Skeletal muscle tissue (tissue), 4 donors: Measurements from ENCODE around the gene HNMT. TPM values are rescaled to one million over a fixed set of nuclear protein-coding genes. Genes with fewer than 3 reads are reported as not detected.

ENCODE experiments used
- H3K27ac ChIP-seq: one replicate; pipeline ENCODE4 v1.7.0; 2013; ENCODE audit warnings: mild to moderate bottlenecking, low read depth, low read length, inconsistent platforms
- H3K27me3 ChIP-seq, 3 donors: one replicate each; pipeline ENCODE4 v1.7.0; 2013; ENCODE audit warnings: low read length in 3 of 3; ENCODE audit not compliant: control insufficient read depth in 3 of 3, insufficient read depth in 3 of 3
- H3K36me3 ChIP-seq, 3 donors: one replicate each; pipeline ENCODE4 v1.7.0; 2013; ENCODE audit warnings: low read length in 3 of 3; ENCODE audit not compliant: control insufficient read depth in 3 of 3, insufficient read depth in 3 of 3
- H3K4me1 ChIP-seq, 3 donors: one replicate each; pipeline ENCODE4 v1.7.0; 2013; ENCODE audit warnings: low read length in 3 of 3, mild to moderate bottlenecking in 3 of 3; ENCODE audit not compliant: control insufficient read depth in 3 of 3, insufficient read depth in 3 of 3
- H3K4me3 ChIP-seq, 3 donors: one replicate each; pipeline ENCODE4 v1.7.0; 2013; ENCODE audit warnings: low read length in 3 of 3
- H3K9ac ChIP-seq, 3 donors: one replicate each; pipeline ENCODE4 v1.7.0; 2013; ENCODE audit warnings: low read length in 3 of 3, mild to moderate bottlenecking in 3 of 3, moderate library complexity in 2 of 3, low read depth in 1 of 3
- H3K9me3 ChIP-seq, 3 donors: one replicate each; pipeline ENCODE4 v1.7.0; 2013; ENCODE audit warnings: low read length in 3 of 3; ENCODE audit not compliant: control insufficient read depth in 3 of 3
- total RNA-seq: library from RNA; depleted of rRNA; stranded (reverse); fragments of >200 nt; gene quantifications from one replicate; pipeline ENCODE4 v1.2.3, GENCODE V29; 2014
- donor health status: Osteomylitis.

HNMT gene
- total RNA-seq, 1 donor from 2014 or later: 43.3 TPM

GRCh38 chr2:137959166-137959565, 5.1 kb upstream of the HNMT start:
- Histone ChIP-seq H3K36me3 (no peaks in the 10 kb centered on the region), H3K27me3 (no peaks in the 10 kb centered on the region), H3K27ac (no peak overlapping the region), H3K4me3 (no peak overlapping the region), H3K9me3 (no peaks in the 10 kb centered on the region), H3K9ac (no peak overlapping the region), H3K4me1 (peaks cover 4 to 5% (median 5%) of the 10 kb centered on the region in 3 donors)

- no peak overlapping the region for H3K9ac ChIP-seq
- no peak overlapping the region for H3K4me3 ChIP-seq
- H3K27me3 ChIP-seq: no peaks in the 10 kb centered on the region
- peaks cover 4 to 9% (median 7%) of the 10 kb centered on the region in 3 donors for H3K4me1 ChIP-seq
- H3K36me3 ChIP-seq: no peaks in the 10 kb centered on the region
- no peaks in the 10 kb centered on the region for H3K9me3 ChIP-seq
- H3K27ac ChIP-seq: no peak overlapping the region
Measured at GRCh38 chr2:137960223-137960622, 4.0 kb upstream of the HNMT start.

- H3K36me3 ChIP-seq: no peaks in the 10 kb centered on the region
- H3K4me3 ChIP-seq: no peak overlapping the region
- no peak overlapping the region for H3K27ac ChIP-seq
- H3K4me1 ChIP-seq: peaks cover 4 to 9% (median 7%) of the 10 kb centered on the region in 3 donors
- H3K9ac ChIP-seq: no peak overlapping the region
- H3K9me3 ChIP-seq: no peaks in the 10 kb centered on the region
- H3K27me3 ChIP-seq: no peaks in the 10 kb centered on the region
Measured at GRCh38 chr2:137961602-137962001, 2.7 kb upstream of the HNMT start.

GRCh38 chr2:137963535-137964065, 673 bp upstream of the HNMT start:
- Histone ChIP-seq H3K4me3 (peak overlapping the region in 2 of 3 donors; percentile 63 to 91), H3K27me3 (no peaks in the 10 kb centered on the region), H3K4me1 (peaks cover 4 to 9% (median 7%) of the 10 kb centered on the region in 3 donors)

GRCh38 chr2:137964859-137965459, 686 bp downstream of the HNMT start:
- H3K4me1 ChIP-seq: peaks cover 4 to 9% (median 7%) of the 10 kb centered on the region in 3 donors

More at GRCh38 chr2:137963535-137964065, 673 bp upstream of the HNMT start:
- Histone ChIP-seq H3K36me3 (no peaks in the 10 kb centered on the region), H3K9me3 (no peaks in the 10 kb centered on the region), H3K27ac (peak overlapping the region; percentile 77), H3K9ac (peak overlapping the region in 2 of 3 donors; percentile 70 to 81)

GRCh38 chr2:137966043-137966442, 1.8 kb downstream of the HNMT start:
- Histone ChIP-seq H3K36me3 (no peaks in the 10 kb centered on the region), H3K9ac (peak overlapping the region in 2 of 3 donors; percentile 13 to 17), H3K4me3 (peak overlapping the region in 1 of 3 donors; percentile 91), H3K27ac (peak overlapping the region; percentile 27), H3K4me1 (peaks cover 4 to 9% (median 7%) of the 10 kb centered on the region in 3 donors), H3K9me3 (no peaks in the 10 kb centered on the region), H3K27me3 (no peaks in the 10 kb centered on the region)

More at GRCh38 chr2:137964859-137965459, 686 bp downstream of the HNMT start:
- peak overlapping the region; percentile 63 to 91 (median 78) for H3K4me3 ChIP-seq
- H3K9ac ChIP-seq: peak overlapping the region; percentile 54 to 81 (median 70)
- H3K36me3 ChIP-seq: no peaks in the 10 kb centered on the region
- peak overlapping the region; percentile 77 for H3K27ac ChIP-seq
- H3K9me3 ChIP-seq: no peaks in the 10 kb centered on the region
- H3K27me3 ChIP-seq: no peaks in the 10 kb centered on the region

- Histone ChIP-seq H3K36me3 (no peaks in the 10 kb centered on the region), H3K4me1 (peaks cover 4 to 9% (median 7%) of the 10 kb centered on the region in 3 donors)
Measured at GRCh38 chr2:137967042-137967441, 2.8 kb downstream of the HNMT start.

GRCh38 chr2:137968477-137969417, 4.5 kb downstream of the HNMT start:
- Histone ChIP-seq H3K27ac (peak overlapping the region; percentile 41), H3K9ac (no peak overlapping the region), H3K36me3 (peaks cover 0 to 3% (median 0%) of the 10 kb centered on the region in 3 donors), H3K4me1 (peaks cover 0 to 5% (median 3%) of the 10 kb centered on the region in 3 donors), H3K9me3 (no peaks in the 10 kb centered on the region), H3K27me3 (no peaks in the 10 kb centered on the region), H3K4me3 (no peak overlapping the region)

More at GRCh38 chr2:137967042-137967441, 2.8 kb downstream of the HNMT start:
- no peak overlapping the region for H3K4me3 ChIP-seq
- no peak overlapping the region for H3K27ac ChIP-seq
- H3K9me3 ChIP-seq: no peaks in the 10 kb centered on the region
- no peaks in the 10 kb centered on the region for H3K27me3 ChIP-seq
- no peak overlapping the region for H3K9ac ChIP-seq

GRCh38 chr2:137969418-137969765, 5.1 kb downstream of the HNMT start:
- Histone ChIP-seq H3K27me3 (no peaks in the 10 kb centered on the region), H3K9ac (no peak overlapping the region), H3K4me3 (no peak overlapping the region), H3K36me3 (peaks cover 0 to 3% (median 0%) of the 10 kb centered on the region in 3 donors), H3K4me1 (peaks cover 0 to 3% (median 2%) of the 10 kb centered on the region in 3 donors), H3K9me3 (no peaks in the 10 kb centered on the region), H3K27ac (no peak overlapping the region)
